Hepatocyte (in vitro differentiated cells): ENCODE data around the gene MRM3.

Experiments used
- CTCF ChIP-seq: fragments of 200-600 bp; sonication (generic); IDR thresholded peaks from 2 replicates; pipeline ENCODE4 v1.5.1; 2016; ENCODE audit warnings: antibody characterized with exemption, mild to moderate bottlenecking; ENCODE audit not compliant: poor library complexity
- EZH2 ChIP-seq: fragments of 200-600 bp; sonication (generic); IDR thresholded peaks from 2 replicates; pipeline ENCODE4 v1.6.1; 2016; ENCODE audit warnings: antibody characterized with exemption, mild to moderate bottlenecking, borderline replicate concordance

GRCh38 chr17:814371-814770 is 32.2 kb downstream of the MRM3 start:
- TF ChIP-seq CTCF (no peak), EZH2 (no peak)
